HEK293 (cell line): ENCODE measurements around the gene DLX5.

ENCODE experiments used
- ATF2 ChIP-seq: fragments of 450-650 bp; formaldehyde crosslinking; IDR thresholded peaks from 2 replicates; pipeline ENCODE4 v1.5.1; 2016; ENCODE audit warnings: missing biosample characterization, missing genetic modification characterization, low read depth
- KLF7 ChIP-seq: fragments of 450-650 bp; formaldehyde crosslinking; IDR thresholded peaks from 2 replicates; pipeline ENCODE4 v1.5.1; 2016; ENCODE audit warnings: missing biosample characterization, missing genetic modification characterization, borderline replicate concordance
- ZNF670 ChIP-seq: fragments of 450-650 bp; formaldehyde crosslinking; IDR thresholded peaks from 2 replicates; pipeline ENCODE4 v1.5.1; 2016; ENCODE audit warnings: missing biosample characterization, missing genetic modification characterization, low read depth
- TF ChIP-seq, protein P1 (sequence below): fragments of 450-650 bp; formaldehyde crosslinking; IDR thresholded peaks from 2 replicates; pipeline ENCODE4 v1.5.1; 2016; ENCODE audit warnings: missing biosample characterization, missing genetic modification characterization

DNA sequence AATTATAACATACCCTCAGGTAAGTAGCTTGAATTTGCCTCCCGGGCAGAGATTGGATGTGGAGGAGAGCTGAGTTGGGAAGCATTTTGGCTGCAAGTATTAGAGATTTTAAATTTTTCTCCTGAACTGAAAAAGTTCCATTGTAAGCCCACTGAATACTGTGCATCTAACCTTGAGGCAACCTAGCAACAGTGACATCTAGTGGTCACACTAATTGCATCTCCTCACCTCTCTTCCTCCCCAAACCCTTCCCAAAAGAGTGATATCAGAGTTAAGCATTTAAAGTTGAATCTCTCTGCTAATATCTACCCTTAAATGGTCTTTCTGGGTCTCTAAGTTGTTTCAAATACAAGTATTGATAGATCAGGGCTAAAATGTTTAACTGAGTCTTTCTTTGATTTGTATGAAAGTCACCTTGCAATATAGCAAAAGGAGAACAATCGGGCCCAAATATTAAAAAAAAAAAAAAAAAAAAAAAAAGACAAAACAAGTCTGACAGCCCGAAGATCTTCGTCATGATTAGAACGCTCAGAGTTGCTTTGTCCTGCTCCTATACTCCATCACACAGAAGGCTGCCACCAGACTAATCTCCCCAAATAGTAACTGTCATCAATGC lies 40.4 kb upstream of the DLX5 start:
- no peak for TF ChIP-seq ZNF670 (tag by site-specific recombination)
- TF ChIP-seq, protein P1, sequence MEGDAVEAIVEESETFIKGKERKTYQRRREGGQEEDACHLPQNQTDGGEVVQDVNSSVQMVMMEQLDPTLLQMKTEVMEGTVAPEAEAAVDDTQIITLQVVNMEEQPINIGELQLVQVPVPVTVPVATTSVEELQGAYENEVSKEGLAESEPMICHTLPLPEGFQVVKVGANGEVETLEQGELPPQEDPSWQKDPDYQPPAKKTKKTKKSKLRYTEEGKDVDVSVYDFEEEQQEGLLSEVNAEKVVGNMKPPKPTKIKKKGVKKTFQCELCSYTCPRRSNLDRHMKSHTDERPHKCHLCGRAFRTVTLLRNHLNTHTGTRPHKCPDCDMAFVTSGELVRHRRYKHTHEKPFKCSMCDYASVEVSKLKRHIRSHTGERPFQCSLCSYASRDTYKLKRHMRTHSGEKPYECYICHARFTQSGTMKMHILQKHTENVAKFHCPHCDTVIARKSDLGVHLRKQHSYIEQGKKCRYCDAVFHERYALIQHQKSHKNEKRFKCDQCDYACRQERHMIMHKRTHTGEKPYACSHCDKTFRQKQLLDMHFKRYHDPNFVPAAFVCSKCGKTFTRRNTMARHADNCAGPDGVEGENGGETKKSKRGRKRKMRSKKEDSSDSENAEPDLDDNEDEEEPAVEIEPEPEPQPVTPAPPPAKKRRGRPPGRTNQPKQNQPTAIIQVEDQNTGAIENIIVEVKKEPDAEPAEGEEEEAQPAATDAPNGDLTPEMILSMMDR (tag by site-specific recombination), result no peak
- no peak for TF ChIP-seq ATF2
- TF ChIP-seq KLF7 (tag by site-specific recombination), result no peak
